ENCODE results near the gene MS4A15.

The MS4A15 gene

DNA sequence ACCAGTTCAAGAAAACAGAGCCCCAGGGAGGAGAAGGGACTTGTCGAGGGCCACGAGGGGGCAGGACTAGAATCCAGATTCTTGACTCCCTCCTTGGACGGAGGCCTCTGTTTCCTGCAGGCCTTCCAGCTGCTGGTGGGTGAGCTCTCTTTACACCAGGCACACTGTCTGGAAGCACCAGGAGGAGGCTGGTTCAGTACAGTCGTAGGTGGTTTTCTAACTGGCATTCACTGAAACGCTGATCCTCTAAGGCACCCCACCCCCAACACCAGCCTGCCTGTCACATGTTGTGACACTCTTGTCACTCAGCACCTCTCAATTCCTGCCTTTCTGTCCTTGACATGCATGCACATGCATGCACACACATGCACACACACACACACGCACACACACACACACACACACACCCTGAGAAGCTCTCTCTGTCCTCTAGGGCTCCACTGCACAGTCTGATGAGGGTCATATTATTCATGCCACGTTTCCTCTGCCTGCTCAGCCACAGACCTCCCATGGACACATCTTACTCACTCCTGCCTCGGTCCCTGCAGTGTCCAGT lies 29.2 kb downstream of the MS4A15 start:
- no peak for TF ChIP-seq GLIS3 (CRISPR knock-in tag; IDR thresholded peaks at IDR 0.05)
- no peak for TF ChIP-seq OSR1 (CRISPR knock-in tag; IDR thresholded peaks at IDR 0.05)
- TF ChIP-seq ZFP3 (CRISPR knock-in tag; IDR thresholded peaks at IDR 0.05): no peak
- no peak for TF ChIP-seq RARB (CRISPR knock-in tag; IDR thresholded peaks at IDR 0.05)
- no peak for TF ChIP-seq ZNF70 (CRISPR knock-in tag; IDR thresholded peaks at IDR 0.05)
- TF ChIP-seq, protein P1, sequence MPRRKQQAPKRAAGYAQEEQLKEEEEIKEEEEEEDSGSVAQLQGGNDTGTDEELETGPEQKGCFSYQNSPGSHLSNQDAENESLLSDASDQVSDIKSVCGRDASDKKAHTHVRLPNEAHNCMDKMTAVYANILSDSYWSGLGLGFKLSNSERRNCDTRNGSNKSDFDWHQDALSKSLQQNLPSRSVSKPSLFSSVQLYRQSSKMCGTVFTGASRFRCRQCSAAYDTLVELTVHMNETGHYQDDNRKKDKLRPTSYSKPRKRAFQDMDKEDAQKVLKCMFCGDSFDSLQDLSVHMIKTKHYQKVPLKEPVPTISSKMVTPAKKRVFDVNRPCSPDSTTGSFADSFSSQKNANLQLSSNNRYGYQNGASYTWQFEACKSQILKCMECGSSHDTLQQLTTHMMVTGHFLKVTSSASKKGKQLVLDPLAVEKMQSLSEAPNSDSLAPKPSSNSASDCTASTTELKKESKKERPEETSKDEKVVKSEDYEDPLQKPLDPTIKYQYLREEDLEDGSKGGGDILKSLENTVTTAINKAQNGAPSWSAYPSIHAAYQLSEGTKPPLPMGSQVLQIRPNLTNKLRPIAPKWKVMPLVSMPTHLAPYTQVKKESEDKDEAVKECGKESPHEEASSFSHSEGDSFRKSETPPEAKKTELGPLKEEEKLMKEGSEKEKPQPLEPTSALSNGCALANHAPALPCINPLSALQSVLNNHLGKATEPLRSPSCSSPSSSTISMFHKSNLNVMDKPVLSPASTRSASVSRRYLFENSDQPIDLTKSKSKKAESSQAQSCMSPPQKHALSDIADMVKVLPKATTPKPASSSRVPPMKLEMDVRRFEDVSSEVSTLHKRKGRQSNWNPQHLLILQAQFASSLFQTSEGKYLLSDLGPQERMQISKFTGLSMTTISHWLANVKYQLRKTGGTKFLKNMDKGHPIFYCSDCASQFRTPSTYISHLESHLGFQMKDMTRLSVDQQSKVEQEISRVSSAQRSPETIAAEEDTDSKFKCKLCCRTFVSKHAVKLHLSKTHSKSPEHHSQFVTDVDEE (CRISPR knock-in tag; IDR thresholded peaks at IDR 0.05): no peak
- no peak for TF ChIP-seq CSDC2 (CRISPR knock-in tag; IDR thresholded peaks at IDR 0.05)
- no peak for TF ChIP-seq ZFP30 (CRISPR knock-in tag; IDR thresholded peaks at IDR 0.05)
- no peak for TF ChIP-seq ZNF8 (CRISPR knock-in tag; IDR thresholded peaks at IDR 0.05)
- no peak for TF ChIP-seq ZNF565 (CRISPR knock-in tag; conservative IDR thresholded peaks at IDR 0.05; ENCODE audit: low read depth)
- TF ChIP-seq ARNTL (CRISPR knock-in tag; IDR thresholded peaks at IDR 0.05; ENCODE audit: borderline replicate concordance, low read depth): no peak
- no peak for TF ChIP-seq PPARA (CRISPR knock-in tag; IDR thresholded peaks at IDR 0.05; ENCODE audit: borderline replicate concordance)
- no peak for TF ChIP-seq TOX (CRISPR knock-in tag; IDR thresholded peaks at IDR 0.05; ENCODE audit: borderline replicate concordance)
- no peak for TF ChIP-seq ISL1 (CRISPR knock-in tag; IDR thresholded peaks at IDR 0.05)
- TF ChIP-seq ZC3H10 (CRISPR knock-in tag; IDR thresholded peaks at IDR 0.05): no peak
- no peak; the same call in 2 of the 3 replicates for ATAC-seq

DNA sequence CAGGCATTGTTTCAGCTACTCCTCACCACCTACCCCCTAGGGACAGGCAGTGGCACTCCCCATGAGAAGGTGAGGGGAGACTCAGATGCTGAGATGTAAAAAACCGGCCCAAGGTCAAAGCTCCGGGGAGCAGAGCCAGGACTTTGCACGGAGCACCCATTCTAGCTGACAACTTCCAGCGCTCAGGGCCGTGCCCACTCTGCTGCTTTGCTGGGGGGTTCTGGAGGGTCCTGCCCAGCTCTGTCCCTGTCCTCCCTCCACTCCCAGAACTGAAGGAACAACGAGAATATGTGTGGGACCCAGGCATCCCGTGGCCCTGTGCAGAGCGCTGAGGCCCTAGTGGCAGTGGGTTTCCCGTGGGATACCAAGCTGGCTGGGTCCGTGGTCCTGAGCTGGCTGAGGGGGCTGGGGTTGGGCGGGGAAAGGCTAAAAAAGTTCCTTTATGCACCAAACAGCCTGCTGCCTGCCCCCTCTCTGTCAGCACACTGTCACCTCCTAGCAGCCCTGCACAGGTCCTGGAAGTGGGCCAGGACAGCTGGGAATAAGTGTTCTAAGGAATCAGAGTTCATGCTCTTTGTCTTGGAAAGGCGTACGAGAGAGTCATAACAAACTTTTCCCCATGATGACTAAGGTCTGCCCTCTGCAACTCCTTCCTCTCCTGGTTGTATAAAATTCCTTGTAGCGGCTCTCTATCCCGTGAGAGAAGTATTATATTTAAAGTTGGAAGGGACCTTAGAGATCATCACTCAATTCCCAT lies 30.3 kb downstream of the MS4A15 start:
- no peak for ATAC-seq
- TF ChIP-seq ISL1 (CRISPR knock-in tag; IDR thresholded peaks at IDR 0.05) (no peak), ZC3H10 (CRISPR knock-in tag; IDR thresholded peaks at IDR 0.05) (no peak), RARB (CRISPR knock-in tag; IDR thresholded peaks at IDR 0.05) (no peak), PPARA (CRISPR knock-in tag; IDR thresholded peaks at IDR 0.05; ENCODE audit: borderline replicate concordance) (no peak), CREB5 (CRISPR knock-in tag; IDR thresholded peaks at IDR 0.05; ENCODE audit: low read depth) (no peak), ZFP3 (CRISPR knock-in tag; IDR thresholded peaks at IDR 0.05) (no peak)

- no peak for ATAC-seq
- TF ChIP-seq BACH2 (CRISPR knock-in tag; IDR thresholded peaks at IDR 0.05; ENCODE audit: borderline replicate concordance) (no peak), ZFP30 (CRISPR knock-in tag; IDR thresholded peaks at IDR 0.05) (no peak), ISL1 (CRISPR knock-in tag; IDR thresholded peaks at IDR 0.05) (no peak), CSDC2 (CRISPR knock-in tag; IDR thresholded peaks at IDR 0.05) (no peak), TOX (CRISPR knock-in tag; IDR thresholded peaks at IDR 0.05; ENCODE audit: borderline replicate concordance) (no peak), ZC3H10 (CRISPR knock-in tag; IDR thresholded peaks at IDR 0.05) (no peak), RARB (CRISPR knock-in tag; IDR thresholded peaks at IDR 0.05) (no peak), SNAI2 (CRISPR knock-in tag; IDR thresholded peaks at IDR 0.05) (no peak), TCF4 (CRISPR knock-in tag; IDR thresholded peaks at IDR 0.05; ENCODE audit: borderline replicate concordance) (no peak), CREB5 (CRISPR knock-in tag; IDR thresholded peaks at IDR 0.05; ENCODE audit: low read depth) (no peak), OSR1 (CRISPR knock-in tag; IDR thresholded peaks at IDR 0.05) (no peak), ZFP3 (CRISPR knock-in tag; IDR thresholded peaks at IDR 0.05) (no peak), ZNF70 (CRISPR knock-in tag; IDR thresholded peaks at IDR 0.05) (no peak), PPARA (CRISPR knock-in tag; IDR thresholded peaks at IDR 0.05; ENCODE audit: borderline replicate concordance) (no peak), ZNF565 (CRISPR knock-in tag; conservative IDR thresholded peaks at IDR 0.05; ENCODE audit: low read depth) (no peak), ZNF8 (CRISPR knock-in tag; IDR thresholded peaks at IDR 0.05) (no peak)
- TF ChIP-seq, protein P2, sequence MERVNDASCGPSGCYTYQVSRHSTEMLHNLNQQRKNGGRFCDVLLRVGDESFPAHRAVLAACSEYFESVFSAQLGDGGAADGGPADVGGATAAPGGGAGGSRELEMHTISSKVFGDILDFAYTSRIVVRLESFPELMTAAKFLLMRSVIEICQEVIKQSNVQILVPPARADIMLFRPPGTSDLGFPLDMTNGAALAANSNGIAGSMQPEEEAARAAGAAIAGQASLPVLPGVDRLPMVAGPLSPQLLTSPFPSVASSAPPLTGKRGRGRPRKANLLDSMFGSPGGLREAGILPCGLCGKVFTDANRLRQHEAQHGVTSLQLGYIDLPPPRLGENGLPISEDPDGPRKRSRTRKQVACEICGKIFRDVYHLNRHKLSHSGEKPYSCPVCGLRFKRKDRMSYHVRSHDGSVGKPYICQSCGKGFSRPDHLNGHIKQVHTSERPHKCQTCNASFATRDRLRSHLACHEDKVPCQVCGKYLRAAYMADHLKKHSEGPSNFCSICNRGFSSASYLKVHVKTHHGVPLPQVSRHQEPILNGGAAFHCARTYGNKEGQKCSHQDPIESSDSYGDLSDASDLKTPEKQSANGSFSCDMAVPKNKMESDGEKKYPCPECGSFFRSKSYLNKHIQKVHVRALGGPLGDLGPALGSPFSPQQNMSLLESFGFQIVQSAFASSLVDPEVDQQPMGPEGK (CRISPR knock-in tag; IDR thresholded peaks at IDR 0.05; ENCODE audit: borderline replicate concordance): no peak
- TF ChIP-seq, protein P3, sequence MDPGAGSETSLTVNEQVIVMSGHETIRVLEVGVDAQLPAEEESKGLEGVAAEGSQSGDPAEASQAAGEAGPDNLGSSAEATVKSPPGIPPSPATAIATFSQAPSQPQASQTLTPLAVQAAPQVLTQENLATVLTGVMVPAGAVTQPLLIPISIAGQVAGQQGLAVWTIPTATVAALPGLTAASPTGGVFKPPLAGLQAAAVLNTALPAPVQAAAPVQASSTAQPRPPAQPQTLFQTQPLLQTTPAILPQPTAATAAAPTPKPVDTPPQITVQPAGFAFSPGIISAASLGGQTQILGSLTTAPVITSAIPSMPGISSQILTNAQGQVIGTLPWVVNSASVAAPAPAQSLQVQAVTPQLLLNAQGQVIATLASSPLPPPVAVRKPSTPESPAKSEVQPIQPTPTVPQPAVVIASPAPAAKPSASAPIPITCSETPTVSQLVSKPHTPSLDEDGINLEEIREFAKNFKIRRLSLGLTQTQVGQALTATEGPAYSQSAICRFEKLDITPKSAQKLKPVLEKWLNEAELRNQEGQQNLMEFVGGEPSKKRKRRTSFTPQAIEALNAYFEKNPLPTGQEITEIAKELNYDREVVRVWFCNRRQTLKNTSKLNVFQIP (CRISPR knock-in tag; IDR thresholded peaks at IDR 0.05; ENCODE audit: borderline replicate concordance, low read depth): no peak
Observed at GRCh38 chr11:60788401-60789125, 31.9 kb downstream of the MS4A15 start.
